NCI-H1105 treated with DMSO at 0.1 percent for 48 hours (cell line): Measurements from ENCODE around the gene EEFSEC.

Experiments
- DNase-seq: peaks from one replicate; lab custom pipeline; 2025; lab: John Stamatoyannopoulos, UW

EEFSEC gene

DNA sequence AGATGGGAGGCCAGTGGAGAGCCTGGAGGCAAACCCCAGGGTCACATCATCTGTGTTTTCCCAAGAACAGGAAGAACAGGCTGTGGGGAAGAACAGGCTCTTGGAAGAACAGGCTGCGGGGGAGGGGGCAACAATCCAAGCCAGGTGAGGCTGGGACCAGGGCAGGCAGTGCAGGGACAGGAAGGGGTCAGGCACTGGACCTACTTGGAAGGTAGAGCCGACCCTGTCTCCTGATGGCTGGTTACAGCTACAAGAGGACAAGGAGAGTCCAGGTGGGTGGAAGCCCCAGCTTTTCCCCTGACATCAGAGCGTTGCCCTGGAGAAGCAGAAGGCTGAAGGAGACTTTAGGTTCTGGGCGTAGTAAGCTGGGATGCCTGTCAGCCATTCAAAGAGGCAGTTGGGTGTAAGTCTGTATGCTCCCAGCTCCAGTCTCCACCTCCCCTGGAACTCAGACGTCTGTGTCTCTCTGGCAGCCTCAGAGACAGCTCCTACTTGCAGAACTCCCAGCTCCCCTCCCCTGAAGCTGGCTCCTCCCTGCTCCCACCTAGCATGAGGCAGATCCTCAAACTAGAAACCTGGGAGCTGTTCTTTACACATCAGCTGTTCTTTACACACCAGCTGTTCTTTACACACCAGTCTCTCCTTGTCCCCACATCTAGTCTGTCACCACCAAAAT lies 182.5 kb downstream of the EEFSEC start:
- DNase-seq = no peak

DNA sequence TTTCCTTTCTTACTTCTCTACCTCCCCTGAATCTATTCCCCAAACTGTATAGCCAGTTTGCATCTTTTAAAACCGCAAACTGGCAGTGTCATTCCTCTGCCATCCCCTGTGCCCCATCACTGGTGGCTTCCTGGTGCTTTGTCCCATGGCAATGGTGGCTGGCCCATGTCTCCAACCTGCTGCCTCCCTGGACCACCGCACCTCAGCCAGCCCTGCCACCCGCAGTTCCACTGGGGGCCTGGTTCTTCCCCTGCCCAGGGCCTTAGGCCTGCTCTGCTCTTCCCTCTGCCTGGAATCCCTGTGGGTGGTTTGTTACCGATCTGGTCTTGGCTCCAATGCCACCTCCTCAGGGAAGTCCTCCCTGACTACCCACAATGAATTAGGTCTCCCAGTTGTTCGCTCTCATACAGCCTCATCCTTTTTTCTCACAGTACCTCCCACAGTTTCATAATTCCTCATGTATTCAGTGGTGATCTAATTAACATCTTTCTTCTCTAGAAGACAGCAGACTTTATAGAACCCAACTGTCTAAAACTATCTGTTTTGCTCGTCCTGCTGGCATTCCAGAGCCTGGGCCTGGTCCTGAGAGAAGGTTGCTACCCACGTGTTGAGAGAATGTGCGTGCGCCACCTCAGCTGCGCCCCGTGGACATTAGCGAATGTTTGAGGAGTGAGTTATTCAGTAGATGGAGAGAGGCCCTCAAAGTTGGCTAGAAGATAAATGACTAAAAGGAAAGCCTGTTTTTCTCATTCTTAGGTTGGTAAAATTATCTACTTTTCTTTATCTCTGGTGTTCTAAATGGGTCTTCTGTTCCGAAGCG lies 183.3 kb downstream of the EEFSEC start:
- no peak for DNase-seq

DNA sequence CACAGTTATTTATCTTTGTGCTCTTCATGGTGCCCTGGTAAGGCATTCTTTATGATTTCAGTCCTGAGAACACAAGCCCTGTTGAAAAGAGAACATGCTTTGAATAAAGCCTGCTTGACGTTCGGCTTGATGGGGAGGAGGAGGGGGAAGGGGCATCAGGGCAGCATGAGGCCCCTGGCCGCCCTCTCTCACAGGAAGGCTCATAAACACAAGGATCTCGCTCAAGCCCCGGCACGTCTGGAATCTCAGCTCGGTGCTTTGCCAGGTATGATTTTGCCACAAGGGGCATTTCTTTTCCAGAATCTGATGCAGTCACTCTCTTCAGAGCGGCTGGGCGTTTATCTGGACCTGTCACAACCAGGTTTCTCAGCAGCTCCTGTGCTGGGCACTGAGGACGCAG lies 184.0 kb downstream of the EEFSEC start:
- peak; percentile 88 for DNase-seq

- DNase-seq = no peak
Observed at GRCh38 chr3:128338536-128339330, 185.5 kb downstream of the EEFSEC start.

DNA sequence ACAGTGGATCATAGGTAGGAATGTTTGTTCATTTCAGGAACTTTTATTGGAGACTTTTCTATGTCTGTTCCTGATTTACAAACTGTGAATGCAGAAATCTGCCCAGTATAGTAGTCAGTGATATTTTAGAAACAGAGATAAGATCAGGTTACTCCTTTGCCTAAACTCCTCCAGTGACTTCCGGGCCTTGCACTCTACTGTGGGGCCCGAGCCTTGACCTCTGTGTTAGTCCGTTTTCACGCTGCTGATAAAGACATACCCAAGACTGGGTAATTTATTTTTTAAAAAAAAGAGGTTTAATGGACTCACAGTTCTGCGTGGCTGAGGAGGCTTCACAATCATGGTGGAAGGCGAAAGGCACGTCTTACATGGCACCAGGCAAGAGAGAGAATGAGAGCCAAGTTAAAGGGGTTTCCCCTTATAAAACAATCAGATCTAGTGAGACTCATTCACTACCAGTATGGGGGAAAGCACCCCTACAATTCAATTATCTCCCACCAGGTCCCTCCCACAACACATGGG lies 186.3 kb downstream of the EEFSEC start:
- DNase-seq = no peak

- no peak for DNase-seq
Observed at GRCh38 chr3:128340198-128340903, 187.1 kb downstream of the EEFSEC start.

GRCh38 chr3:128340904-128341555 lies 187.7 kb downstream of the EEFSEC start:
- DNase-seq = no peak

- no peak for DNase-seq
Observed at GRCh38 chr3:128341659-128342395, 188.5 kb downstream of the EEFSEC start.

DNA sequence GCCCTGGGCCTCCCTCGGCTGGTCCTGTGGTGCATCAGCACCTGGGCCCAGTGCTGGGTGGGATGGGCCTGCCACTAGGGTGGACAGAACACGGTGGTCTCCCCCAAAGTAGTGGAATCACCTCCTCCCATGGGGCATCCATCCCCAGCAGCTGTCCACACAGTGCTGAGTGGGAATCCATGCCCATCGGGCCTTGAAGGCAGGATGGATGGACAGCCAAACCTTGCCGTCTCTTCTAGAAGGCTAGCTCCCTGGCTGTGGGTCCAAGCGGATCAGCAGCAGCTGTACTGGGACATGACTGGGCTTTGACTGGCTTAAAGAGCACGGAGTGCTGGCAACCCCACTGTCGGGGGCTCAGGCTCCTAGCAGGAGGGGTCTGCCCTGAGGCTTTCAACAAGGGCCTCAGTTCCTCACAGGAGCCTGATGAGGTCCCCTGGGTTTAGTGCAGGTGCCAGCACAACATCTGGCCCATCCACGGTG lies 189.5 kb downstream of the EEFSEC start:
- DNase-seq = no peak

DNA sequence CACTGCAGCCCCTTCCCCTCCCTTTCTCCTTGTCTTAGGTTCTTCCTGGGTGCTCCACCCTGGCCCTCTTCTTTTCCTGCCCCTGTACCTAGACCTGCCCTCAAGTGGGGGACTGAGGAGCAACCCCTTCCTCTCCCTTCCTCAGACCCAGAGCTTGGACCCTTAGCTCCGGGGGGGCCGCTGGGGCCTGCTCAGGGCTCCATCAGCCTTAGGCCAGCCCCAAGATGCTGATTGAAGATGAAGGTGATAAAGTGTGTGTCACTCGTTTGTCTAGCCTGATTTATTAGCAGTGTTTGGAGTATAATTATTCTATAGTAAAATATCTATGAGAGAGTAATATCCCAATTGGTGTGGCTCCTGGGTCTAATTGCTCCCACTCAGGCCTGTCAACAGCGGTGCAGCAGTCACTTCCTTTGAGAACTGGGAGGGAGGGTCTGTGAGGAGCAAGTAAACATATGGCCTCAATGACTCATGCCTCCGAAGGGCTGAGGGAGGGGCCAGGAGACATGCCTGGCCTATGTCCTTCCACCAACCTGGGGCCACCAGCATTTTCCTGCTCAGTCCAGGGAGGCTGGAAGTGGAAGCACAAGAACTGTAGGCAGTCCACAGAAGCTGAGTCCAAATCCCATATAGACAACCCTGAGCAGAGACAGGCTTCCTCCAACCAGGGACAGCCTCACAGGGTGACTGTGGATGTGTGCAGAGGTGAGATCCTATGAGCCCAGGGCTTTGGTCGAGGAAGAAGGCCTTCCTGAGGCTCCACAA lies 190.2 kb downstream of the EEFSEC start:
- no peak for DNase-seq

- DNase-seq = no peak
Observed at GRCh38 chr3:128344052-128344735, 190.9 kb downstream of the EEFSEC start.

- no peak for DNase-seq
Observed at GRCh38 chr3:128345196-128345595, 191.9 kb downstream of the EEFSEC start.

DNA sequence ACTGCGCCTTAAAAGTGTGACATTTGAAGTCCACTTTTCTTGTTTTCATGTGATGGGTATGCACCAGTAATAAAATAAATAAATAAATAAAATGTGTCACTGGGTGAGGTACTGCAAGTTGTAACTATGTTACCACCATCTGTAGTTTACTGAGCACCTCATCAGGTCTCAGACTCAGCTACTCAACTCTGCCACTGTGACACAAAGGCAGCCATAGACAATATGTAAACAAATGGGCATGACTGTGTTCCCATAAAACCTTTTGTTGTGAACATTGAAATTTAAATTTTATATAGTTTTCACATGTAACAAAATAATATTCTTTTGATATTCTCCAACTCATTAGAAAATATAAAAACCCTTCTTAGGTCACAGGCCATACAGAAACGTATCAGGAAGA lies 193.3 kb downstream of the EEFSEC start:
- DNase-seq = peak; percentile 46

- DNase-seq = no peak
Observed at GRCh38 chr3:128347282-128347681, 194.0 kb downstream of the EEFSEC start.

DNA sequence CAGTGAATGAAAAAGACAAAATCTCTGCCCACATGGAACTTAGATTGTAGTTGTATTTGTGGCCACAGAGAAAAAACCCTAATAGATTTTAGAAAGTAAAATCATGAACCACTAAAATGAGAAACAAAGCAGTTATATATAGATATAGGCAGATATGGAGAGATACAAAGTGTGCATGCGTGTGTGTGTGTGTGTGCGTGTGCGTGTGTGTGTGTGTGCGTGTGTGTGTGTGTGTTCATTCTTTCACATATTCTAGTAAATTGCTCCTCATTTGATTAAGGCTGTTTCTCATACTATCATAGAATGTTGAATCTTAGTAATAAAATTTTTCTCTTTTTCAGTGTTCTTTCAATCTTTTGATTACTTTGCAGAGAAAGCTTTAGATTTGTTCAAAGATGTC lies 194.8 kb downstream of the EEFSEC start:
- DNase-seq = no peak

DNA sequence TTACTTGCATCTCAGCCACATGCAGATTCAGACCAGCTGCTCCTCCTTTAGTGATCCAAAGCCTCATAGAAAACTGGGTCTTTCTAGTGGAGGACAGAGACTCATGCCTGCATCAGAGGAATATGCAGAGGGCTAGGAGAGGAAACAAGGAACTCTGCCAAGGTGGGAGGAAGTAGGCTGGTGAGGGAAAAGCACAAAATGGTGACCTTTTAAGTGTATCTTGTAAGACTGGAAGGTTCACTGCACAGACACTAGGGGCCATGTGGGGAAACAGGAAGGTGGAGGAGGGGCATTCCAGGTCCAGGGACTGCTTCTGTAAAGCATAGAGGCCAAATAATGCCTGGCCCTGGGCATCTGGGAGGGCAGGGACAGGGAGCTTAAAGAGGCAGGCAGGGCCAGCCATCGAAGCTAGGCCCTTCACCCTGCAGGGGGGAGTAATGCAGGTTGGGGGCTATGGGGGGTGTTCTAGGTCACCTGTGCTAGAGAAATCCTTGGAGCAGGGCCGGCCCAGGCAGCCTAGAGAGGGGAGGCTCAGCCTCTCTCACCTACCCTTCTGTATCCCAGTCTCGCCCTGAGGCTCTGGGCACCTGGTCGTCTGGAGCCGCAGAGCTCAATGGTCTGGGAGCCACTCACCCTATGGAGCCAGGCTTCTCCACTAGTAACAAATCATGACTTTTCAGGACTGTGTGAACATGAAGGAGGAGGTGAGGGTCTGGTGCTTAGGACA lies 195.7 kb downstream of the EEFSEC start:
- DNase-seq = no peak

GRCh38 chr3:128349963-128350599 lies 196.8 kb downstream of the EEFSEC start:
- DNase-seq = no peak

DNA sequence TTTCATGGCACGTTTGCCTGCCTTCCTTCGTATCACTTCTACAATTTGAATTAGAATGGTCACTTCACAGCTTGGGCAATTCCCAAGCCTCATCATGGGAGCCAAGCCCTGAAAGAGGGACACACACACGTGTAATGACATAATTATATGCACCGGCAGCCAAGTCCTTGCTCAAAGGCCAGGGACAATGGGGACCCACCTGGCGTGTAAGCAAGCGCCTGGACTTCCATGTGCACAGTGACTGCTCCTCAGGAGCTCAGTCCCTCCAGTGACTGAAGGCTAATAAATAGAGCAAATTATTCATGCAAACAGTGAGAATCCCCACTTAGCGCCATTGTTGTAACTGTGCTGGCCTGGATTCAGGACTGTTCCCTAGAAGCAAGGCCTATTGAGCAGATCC lies 198.3 kb downstream of the EEFSEC start:
- DNase-seq = peak; percentile 66
